WTC11 (cell line): ENCODE data around the gene KLHL11. TPM values are rescaled to one million over a fixed set of nuclear protein-coding genes. Genes with fewer than 3 reads are reported as not detected.

Experiments used
- ATAC-seq: fragments of 200-7000 bp; cut with Tn5 transposase; 2 replicates; pipeline ENCODE4 v1.10.0; 2021; ENCODE audit warnings: mild to moderate bottlenecking, moderate library complexity
- CTCF ChIA-PET: fragments of 300-600 bp; sonication (Branson Sonifier 250); formaldehyde crosslinking; loops from one replicate; lab custom pipeline; 2021; ENCODE audit warnings: antibody characterized with exemption; lab: Charles Lee
- POLR2A ChIA-PET: fragments of 350-600 bp; sonication (Branson Sonifier 250); formaldehyde crosslinking; loops from one replicate; lab custom pipeline; 2021; ENCODE audit warnings: antibody characterized with exemption; lab: Charles Lee
- DNase-seq: peaks from one replicate; pipeline ENCODE4 v3.0.0; 2021; ENCODE audit warnings: low spot score
- H3K27ac Mint-ChIP-seq: 2 replicates; pipeline ENCODE4 v1.8.0; 2021; ENCODE audit warnings: mixed read lengths
- H3K27me3 Mint-ChIP-seq: 2 replicates; pipeline ENCODE4 v1.8.0; 2021; ENCODE audit warnings: low read depth, mild to moderate bottlenecking, moderate library complexity, mixed read lengths
- H3K36me3 Mint-ChIP-seq: 2 replicates; pipeline ENCODE4 v1.8.0; 2021; ENCODE audit warnings: mixed read lengths
- H3K4me1 Mint-ChIP-seq: 2 replicates; pipeline ENCODE4 v1.8.0; 2022; ENCODE audit warnings: mixed read lengths
- H3K4me3 Mint-ChIP-seq: 2 replicates; pipeline ENCODE4 v1.8.0; 2021; ENCODE audit warnings: mild to moderate bottlenecking, moderate library complexity, mixed read lengths
- H3K9me3 Mint-ChIP-seq: 2 replicates; pipeline ENCODE4 v1.8.0; 2021; ENCODE audit warnings: mixed read lengths
- ARID4B ChIP-seq: sonication (generic); formaldehyde crosslinking; IDR thresholded peaks from 2 replicates; pipeline ENCODE4 v1.8.0; 2023; ENCODE audit warnings: missing genetic modification reagents, mild to moderate bottlenecking, borderline replicate concordance
- ATF1 ChIP-seq: sonication (generic); formaldehyde crosslinking; IDR thresholded peaks from 2 replicates; pipeline ENCODE4 v1.8.1; 2023; ENCODE audit warnings: mild to moderate bottlenecking, moderate library complexity, missing genetic modification reagents
- ATF2 ChIP-seq: sonication (generic); formaldehyde crosslinking; IDR thresholded peaks from 2 replicates; pipeline ENCODE4 v1.8.1; 2022; ENCODE audit warnings: low read depth, missing genetic modification reagents, borderline replicate concordance
- E2F4 ChIP-seq: sonication (generic); formaldehyde crosslinking; IDR thresholded peaks from 2 replicates; pipeline ENCODE4 v1.8.1; 2022; ENCODE audit warnings: low read depth, mild to moderate bottlenecking, moderate library complexity, missing genetic modification reagents, borderline replicate concordance
- E2F5 ChIP-seq: sonication (generic); formaldehyde crosslinking; IDR thresholded peaks from 2 replicates; pipeline ENCODE4 v1.8.1; 2022; ENCODE audit warnings: mild to moderate bottlenecking, moderate library complexity, missing genetic modification reagents
- FOXK1 ChIP-seq: sonication (generic); formaldehyde crosslinking; IDR thresholded peaks from 2 replicates; pipeline ENCODE4 v1.8.0; 2022; ENCODE audit warnings: mild to moderate bottlenecking, moderate library complexity, missing genetic modification reagents
- NFE2L1 ChIP-seq: sonication (generic); formaldehyde crosslinking; IDR thresholded peaks from 2 replicates; pipeline ENCODE4 v1.8.1; 2023; ENCODE audit warnings: missing genetic modification reagents
- NR3C1 ChIP-seq: sonication (generic); formaldehyde crosslinking; conservative IDR thresholded peaks from 2 replicates; pipeline ENCODE4 v1.8.1; 2023; ENCODE audit warnings: low read depth, mild to moderate bottlenecking, missing genetic modification reagents
- PRDM15 ChIP-seq: sonication (generic); formaldehyde crosslinking; IDR thresholded peaks from 2 replicates; pipeline ENCODE4 v1.8.0; 2022; ENCODE audit warnings: missing genetic modification reagents
- SP1 ChIP-seq: sonication (generic); formaldehyde crosslinking; conservative IDR thresholded peaks from 2 replicates; pipeline ENCODE4 v1.8.1; 2022; ENCODE audit warnings: missing genetic modification reagents
- TEAD1 ChIP-seq: sonication (generic); formaldehyde crosslinking; IDR thresholded peaks from 2 replicates; pipeline ENCODE4 v1.8.0; 2022; ENCODE audit warnings: mild to moderate bottlenecking, missing genetic modification reagents
- ZBTB21 ChIP-seq: sonication (generic); formaldehyde crosslinking; IDR thresholded peaks from 2 replicates; pipeline ENCODE4 v1.8.1; 2023; ENCODE audit warnings: mild to moderate bottlenecking, missing genetic modification reagents, borderline replicate concordance
- ZNF121 ChIP-seq: sonication (generic); formaldehyde crosslinking; IDR thresholded peaks from 2 replicates; pipeline ENCODE4 v1.8.0; 2023; ENCODE audit warnings: missing genetic modification reagents
- ZNF425 ChIP-seq: fragments of 250-450 bp; sonication (Bioruptor Pico); conservative IDR thresholded peaks from 2 replicates; pipeline ENCODE4 v1.9.0; 2021; ENCODE audit warnings: mild to moderate bottlenecking
- total RNA-seq: library from RNA; stranded (reverse); gene quantifications from 3 replicates; pipeline ENCODE4 v1.2.3, GENCODE V29; 2021

Gene KLHL11
- total RNA-seq, 1 experiment from 2014 or later: 15.0 TPM

GRCh38 chr17:41864498-41864835 is 756 bp downstream of the KLHL11 start:
- TF ChIP-seq NR3C1 (no peak), FOXK1 (CRISPR knock-in tag) (peak; percentile 49; the same call in 1 of the 2 replicates), E2F4 (peak; percentile 37; the same call in 1 of the 2 replicates), NFE2L1 (CRISPR knock-in tag) (peak; percentile 80; the same call in 1 of the 2 replicates)
- Mint-ChIP-seq H3K27me3 (no peaks in the 10 kb centered on the region), H3K4me1 (peaks cover 27% of the 10 kb centered on the region), H3K27ac (no peak overlapping the region), H3K9me3 (no peaks in the 10 kb centered on the region), H3K36me3 (peaks cover 27% of the 10 kb centered on the region), H3K4me3 (no peak overlapping the region)
- ATAC-seq (no peak), DNase-seq (peak; percentile 62)
- POLR2A ChIA-PET: interaction anchor here (0.5 to 3.3 kb wide), 12 partner anchors 29 to 287 kb away, joined by 3 to 20 read pairs (median 4); partner anchors contain the start of genes ACLY, CNP, EIF1 and JUP
- CTCF ChIA-PET: interaction anchor here (0.8 to 3.8 kb wide), 11 partner anchors 29 to 168 kb away, joined by 3 to 20 read pairs (median 5); partner anchors contain the start of genes FKBP10, JUP, NKIRAS2 and NT5C3B

GRCh38 chr17:41863074-41863848 is 2.0 kb downstream of the KLHL11 start:
- no peak for DNase-seq
- ChIA-PET CTCF (interaction anchor here (0.6 to 3.8 kb wide), 9 partner anchors 28 to 157 kb away, joined by 3 to 20 read pairs (median 5); partner anchors contain the start of genes DNAJC7, FKBP10, JUP and NKIRAS2), POLR2A (interaction anchor here (0.7 to 3.3 kb wide), 2 partner anchors 78 to 126 kb away, joined by 3 to 20 read pairs; partner anchors contain the start of gene JUP)
- H3K27ac Mint-ChIP-seq: no peak overlapping the region
- ATAC-seq: no peak
- H3K4me3 Mint-ChIP-seq: no peak overlapping the region
- H3K36me3 Mint-ChIP-seq: peaks cover 15% of the 10 kb centered on the region
- no peaks in the 10 kb centered on the region for H3K9me3 Mint-ChIP-seq
- TF ChIP-seq ZNF121 (CRISPR knock-in tag): 0 out of 2 replicates have a peak, but pooled peaks have one; percentile 4
- TF ChIP-seq ATF2: no peak
- H3K4me1 Mint-ChIP-seq: peaks cover 27% of the 10 kb centered on the region
- no peaks in the 10 kb centered on the region for H3K27me3 Mint-ChIP-seq

- DNase-seq (no peak), ATAC-seq (no peak)
- Mint-ChIP-seq H3K27me3 (no peaks in the 10 kb centered on the region), H3K9me3 (no peaks in the 10 kb centered on the region), H3K27ac (peak overlapping the region; percentile 38), H3K4me3 (0 out of 2 replicates have a peak overlapping the region, but pooled peaks have one; percentile 2), H3K4me1 (peaks cover 24% of the 10 kb centered on the region), H3K36me3 (no peaks in the 10 kb centered on the region)
- CTCF ChIA-PET: interaction anchor here (0.6 to 1.2 kb wide), 4 partner anchors 9 to 165 kb away, joined by 3 to 5 read pairs (median 3); no protein-coding TSS in a partner anchor
- POLR2A ChIA-PET: interaction anchor here (0.9 kb wide), 1 partner anchor 48 kb away, joined by 3 read pairs; the partner anchor contains the start of gene FKBP10
- TF ChIP-seq SP1 (no peak), PRDM15 (CRISPR knock-in tag) (no peak), ZBTB21 (CRISPR knock-in tag) (no peak), TEAD1 (CRISPR knock-in tag) (no peak), E2F5 (CRISPR knock-in tag) (no peak), ATF1 (CRISPR knock-in tag) (no peak), ARID4B (no peak), ZNF425 (CRISPR knock-in tag) (no peak)
Measured at GRCh38 chr17:41860254-41860931, 4.8 kb downstream of the KLHL11 start.
